Tibial nerve (tissue), 3 donors: ENCODE data around the gene SNTB2.

Source experiments
- CTCF ChIP-seq, 5 experiments: fragments of 200-600 bp in 3 of 5; fragments of 450-650 bp in 2 of 5; sonication (generic) in 3 of 5; IDR thresholded peaks; one replicate each; pipeline ENCODE4 v1.5.1; 2016 to 2019; ENCODE audit warnings: antibody characterized with exemption in 5 of 5, mild to moderate bottlenecking in 3 of 5, moderate library complexity in 2 of 5
- POLR2A ChIP-seq, 2 donors: fragments of 450-650 bp; IDR thresholded peaks; one replicate each; pipeline ENCODE4 v1.6.1; 2017; ENCODE audit warnings: antibody characterized with exemption in 2 of 2, mild to moderate bottlenecking in 2 of 2, moderate library complexity in 2 of 2

DNA sequence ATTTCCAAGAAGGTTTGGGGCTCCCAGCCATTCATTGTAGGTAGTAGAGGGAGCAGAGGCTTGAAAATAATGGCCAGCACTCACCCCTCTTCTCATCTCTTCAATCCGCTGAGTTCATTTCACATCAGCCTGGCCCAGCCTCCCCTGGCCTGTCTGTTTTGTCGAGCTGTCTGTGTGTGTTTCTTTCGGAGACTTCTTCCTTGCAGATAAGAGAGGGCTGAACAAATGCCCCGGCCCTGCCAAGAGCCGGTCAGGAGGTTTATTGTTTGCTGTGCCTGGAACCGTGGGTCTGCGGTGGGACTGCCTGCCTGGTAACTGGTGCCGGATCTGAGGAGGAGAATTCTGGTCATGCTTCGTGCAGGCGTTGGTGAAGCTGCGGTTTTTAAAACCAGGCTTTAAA is 127.6 kb downstream of the SNTB2 start:
- TF ChIP-seq CTCF (IDR thresholded peaks at IDR 0.05) (no peak), POLR2A (IDR thresholded peaks at IDR 0.05) (no peak)
